ENCODE results near the gene PGBD5. TPM values are rescaled to one million over a fixed set of nuclear protein-coding genes. Genes with fewer than 3 reads are reported as not detected.

Gene PGBD5
- total RNA-seq, 2 donors from 2014 or later = 2.6 to 4.3 TPM

- Histone ChIP-seq H3K9me3 (no peaks in the 10 kb centered on the region), H3K4me1 (peaks cover 25% of the 10 kb centered on the region), H3K4me3 (no peak overlapping the region), H3K27me3 (no peaks in the 10 kb centered on the region), H3K36me3 (replicated peaks in 1 of 2; ENCODE audit: insufficient read depth in 1 of 2, low read depth in 2 of 2) (no peaks in the 10 kb centered on the region), H3K27ac (no peak overlapping the region)
- WGBS, 2 donors = 57 to 59% methylated on average over 11 of the region's 11 CpGs
- intact Hi-C loops (cut with DNase I) = no loop called here
- no peak for DNase-seq
- ATAC-seq = no peak
- no peak for TF ChIP-seq CTCF (IDR thresholded peaks at IDR 0.05)
- no peak for TF ChIP-seq POLR2A (IDR thresholded peaks at IDR 0.05)
These were observed 1.2 kb upstream of the PGBD5 start for GRCh38 chr1:230427094-230427876.

GRCh38 chr1:230425252-230426091 is 660 bp downstream of the PGBD5 start:
- intact Hi-C loops (cut with DNase I) = no loop called here
- no peaks in the 10 kb centered on the region for H3K27me3 ChIP-seq
- H3K4me1 ChIP-seq = peaks cover 27% of the 10 kb centered on the region
- DNase-seq (peak; percentile 18 to 35 (median 28)), ATAC-seq (peak; percentile 28)
- no peaks in the 10 kb centered on the region for H3K36me3 ChIP-seq (replicated peaks in 1 of 2; ENCODE audit: insufficient read depth in 1 of 2, low read depth in 2 of 2)
- TF ChIP-seq POLR2A (IDR thresholded peaks at IDR 0.05) (no peak), CTCF (IDR thresholded peaks at IDR 0.05) (no peak)
- 0 to 1% methylated on average over 1 to 50 of the region's 108 CpGs for WGBS, 2 donors
- H3K9me3 ChIP-seq = no peaks in the 10 kb centered on the region
- peak overlapping the region in 1 of 2 donors; percentile 43 for H3K4me3 ChIP-seq
- peak overlapping the region; percentile 23 to 50 (median 42) for H3K27ac ChIP-seq

- H3K36me3 ChIP-seq (replicated peaks in 1 of 2; ENCODE audit: insufficient read depth in 1 of 2, low read depth in 2 of 2) = no peaks in the 10 kb centered on the region
- 8 to 9% methylated on average over 32 to 33 of the region's 33 CpGs for WGBS, 2 donors
- intact Hi-C loops (cut with DNase I) = no loop called here
- H3K9me3 ChIP-seq = no peaks in the 10 kb centered on the region
- peak overlapping the region in 1 of 2 donors; percentile 43 for H3K4me3 ChIP-seq
- DNase-seq = peak; percentile 40 to 50 (median 48)
- H3K27me3 ChIP-seq = no peaks in the 10 kb centered on the region
- peak overlapping the region in 2 of 4 donors; percentile 36 to 48 for H3K27ac ChIP-seq
- no peak for ATAC-seq
- TF ChIP-seq CTCF (IDR thresholded peaks at IDR 0.05) (peak in 1 of 7 experiments; percentile 10), POLR2A (IDR thresholded peaks at IDR 0.05) (peak in 2 of 3 donors; percentile 20 to 32)
- H3K4me1 ChIP-seq = peaks cover 27% of the 10 kb centered on the region
These were observed 1.5 kb downstream of the PGBD5 start for GRCh38 chr1:230424391-230425251.

GRCh38 chr1:230423951-230424350 is 2.2 kb downstream of the PGBD5 start:
- Histone ChIP-seq H3K4me3 (no peak overlapping the region), H3K27ac (no peak overlapping the region), H3K9me3 (no peaks in the 10 kb centered on the region), H3K27me3 (no peaks in the 10 kb centered on the region), H3K36me3 (replicated peaks in 1 of 2; ENCODE audit: insufficient read depth in 1 of 2, low read depth in 2 of 2) (no peaks in the 10 kb centered on the region), H3K4me1 (peaks cover 27% of the 10 kb centered on the region)
- no peak for ATAC-seq
- DNase-seq = no peak
- WGBS, 2 donors = 62 to 84% methylated on average over 4 of the region's 4 CpGs
- TF ChIP-seq CTCF (IDR thresholded peaks at IDR 0.05) (no peak), POLR2A (IDR thresholded peaks at IDR 0.05) (no peak)
- intact Hi-C loops (cut with DNase I) = no loop called here
